Heart right ventricle (tissue), 16 donors: ENCODE measurements around the gene MASP1. TPM values are rescaled to one million over a fixed set of nuclear protein-coding genes. Genes with fewer than 3 reads are reported as not detected.
"Not testable (repeated sequence)": the region's sequence is repeated elsewhere in the genome, so short reads cannot be mapped to it uniquely, and the experiment has no call there.

Source experiments
- ATAC-seq, 8 donors: fragments of 200-7000 bp; cut with Tn5 transposase; one replicate each; pipeline ENCODE4 v1.9.1; 2020; ENCODE audit warnings: mild to moderate bottlenecking in 8 of 8, moderate library complexity in 8 of 8, moderate number of reproducible peaks in 1 of 8
- DNase-seq, 2 donors: peaks; one replicate each; pipeline ENCODE4 v3.0.0-alpha.2; 2020
- H3K27ac ChIP-seq, 10 donors: fragments of 200-600 bp; sonication (generic) in 2 of 10; one replicate each; pipeline versions ENCODE4 v1.5.0 to v1.8.0; 2020 to 2022; ENCODE audit warnings: mild to moderate bottlenecking in 3 of 10
- H3K27me3 ChIP-seq, 7 donors: fragments of 200-600 bp; one replicate each; pipeline ENCODE4 v1.8.0; 2021 to 2022; ENCODE audit warnings: mild to moderate bottlenecking in 2 of 7
- H3K36me3 ChIP-seq, 9 donors: fragments of 200-600 bp; sonication (generic) in 1 of 9; one replicate each; pipeline versions ENCODE4 v1.5.0 to v1.8.0; 2020 to 2022; ENCODE audit warnings: mild to moderate bottlenecking in 2 of 9
- H3K4me1 ChIP-seq, 9 donors: fragments of 200-600 bp; sonication (generic) in 1 of 9; one replicate each; pipeline versions ENCODE4 v1.5.0 to v1.8.0; 2020 to 2022; ENCODE audit warnings: mild to moderate bottlenecking in 4 of 9
- H3K4me3 ChIP-seq, 10 donors: fragments of 200-600 bp; sonication (generic) in 2 of 10; one replicate each; pipeline versions ENCODE4 v1.5.0 to v1.8.0; 2020 to 2022; ENCODE audit warnings: mild to moderate bottlenecking in 7 of 10, moderate library complexity in 2 of 10
- H3K9me3 ChIP-seq, 11 donors: fragments of 200-600 bp in 10 of 11; sonication (generic) in 2 of 11; one replicate each; pipeline versions ENCODE4 v1.5.0 to v1.8.0; 2013 to 2022; ENCODE audit warnings: mild to moderate bottlenecking in 2 of 11, control low read depth in 1 of 11, moderate library complexity in 1 of 11
- CTCF ChIP-seq, 9 donors: fragments of 200-600 bp; sonication (generic) in 2 of 9; IDR thresholded peaks; one replicate each; pipeline versions ENCODE4 v1.5.0 to v1.8.0; 2021 to 2022; ENCODE audit warnings: antibody characterized with exemption in 9 of 9, mild to moderate bottlenecking in 5 of 9, moderate library complexity in 1 of 9
- WGBS, 2 donors: extraction: QIAGEN DNeasy Blood & Tissue Kit; methylation state at CpG; one replicate each; pipeline ENCODE4 v1.1.7; 2013; ENCODE audit warnings: inconsistent platforms in 1 of 2; 5-methylcytosine and 5-hydroxymethylcytosine counted together
- intact Hi-C, 10 donors: fragments of 100-400 bp; cut with DNase I; formaldehyde crosslinking; loops; one replicate each; pipeline versions ENCODE4 v1.11.1 to v1.14.2; 2022
- polyA plus RNA-seq, 2 donors: library from polyadenylated mRNA; stranded (reverse); fragments of 200-250 nt; gene quantifications; one replicate each; pipeline ENCODE4 v1.2.3, GENCODE V29; 2013
- total RNA-seq, 10 donors: library from RNA; stranded (reverse); fragmentation: NEBNext Ultra II Directional in 3 of 10; extraction: Animal tissue kit (Norgen Biotek cat#: 25700) in 3 of 10; gene quantifications; one replicate each; pipeline versions ENCODE4 v1.2.1 to v1.2.4, GENCODE V29; 2021 to 2023
- donor health status: Arrhythmogenic right ventricular cardiomyopathy.
- donor health status: ischemic (EF 13 %, LVEDD 7.1; RV severe dilation, severe dysfunction).
- donor health status: healthy with polysubstance abuse.
- donor health status: DM: no; HTN: yes; CAD: no.
- donor health status: DM: no; HTN: no; CAD: no.
- donor health status: ischemic (EF 25% LVEDD 6.9; RV normal size, moderate dysfunction).
- donor health status: ischemic (EF 25% LVEDD 5.7; RV mildly dilated, moderate dysfunction).
- donor health status: healthy.
- donor health status: DM: yes; HTN: yes; CAD: no.
- donor health status: Ischemic cardiomyopathy.
- donor health status: ischemic (EF 35%, LVEDD 5.7; RV mildly dilated, moderate dysfunction).
- donor health status: nonischemic (EF 11% LVEDD 7.7; RV severe dilation, severe dysfunction).
- donor health status: DM: yes; HTN: yes; CAD: no.
- donor health status: PGD.
- donor health status: ischemic (EF 29% LVEDD 5.4; RV normal size, mild dysfunction).
- donor health status: nonischemic (EF 23%, LVEDD 6.1; RV moderate dilation, normal function).

The MASP1 gene
- total and polyA plus RNA-seq, 12 donors, result 51.5 to 274 (median 211) TPM

DNA sequence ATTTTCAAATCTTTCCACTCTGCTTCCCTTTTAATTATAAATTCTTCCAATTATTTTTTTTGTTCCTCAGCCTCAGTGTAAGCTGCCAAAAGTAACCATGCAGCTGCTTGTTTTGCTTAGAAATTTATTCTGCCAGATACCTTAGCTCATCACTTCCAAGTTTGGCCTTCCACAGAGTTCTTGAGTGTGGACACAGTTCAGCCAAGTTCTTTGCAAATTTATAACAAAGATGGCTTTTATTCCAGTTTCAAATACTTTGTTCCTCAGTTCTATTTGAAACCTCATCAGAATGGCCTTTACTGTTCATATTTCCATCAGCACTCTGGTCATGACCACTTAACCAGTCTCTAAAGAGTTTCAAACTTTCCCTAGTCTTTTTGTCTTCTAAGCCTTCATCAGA is 83.9 kb downstream of the MASP1 start:
- peak in 6 of 8 donors; percentile 17 to 52 (median 47) for ATAC-seq
- Histone ChIP-seq H3K27ac (peak overlapping the region in 3 of 10 donors; percentile 4 to 53 (median 28)), H3K27me3 (no peaks in the 10 kb centered on the region), H3K4me1 (peaks cover 5 to 41% (median 27%) of the 10 kb centered on the region in 9 donors), H3K36me3 (no peaks in the 10 kb centered on the region), H3K4me3 (no peak overlapping the region), H3K9me3 (no peaks in the 10 kb centered on the region)
- TF ChIP-seq CTCF (IDR thresholded peaks at IDR 0.05), result no peak
- intact Hi-C loops, result no loop called here
- DNase-seq, result no peak

GRCh38 chr3:187207062-187207461 is 84.5 kb downstream of the MASP1 start:
- intact Hi-C loops, result no loop called here
- ATAC-seq (peak in 2 of 8 donors; percentile 7 to 9), DNase-seq (no peak)
- H3K36me3 ChIP-seq, result no peaks in the 10 kb centered on the region
- no peaks in the 10 kb centered on the region for H3K9me3 ChIP-seq
- H3K4me3 ChIP-seq, result no peak overlapping the region
- H3K27ac ChIP-seq, result peak overlapping the region in 3 of 10 donors; percentile 8 to 18 (median 18)
- H3K27me3 ChIP-seq, result no peaks in the 10 kb centered on the region
- WGBS, 2 donors, result 83 to 84% methylated on average over 2 of the region's 2 CpGs
- peaks cover 5 to 35% (median 26%) of the 10 kb centered on the region in 9 donors for H3K4me1 ChIP-seq
- no peak for TF ChIP-seq CTCF (IDR thresholded peaks at IDR 0.05)

DNA sequence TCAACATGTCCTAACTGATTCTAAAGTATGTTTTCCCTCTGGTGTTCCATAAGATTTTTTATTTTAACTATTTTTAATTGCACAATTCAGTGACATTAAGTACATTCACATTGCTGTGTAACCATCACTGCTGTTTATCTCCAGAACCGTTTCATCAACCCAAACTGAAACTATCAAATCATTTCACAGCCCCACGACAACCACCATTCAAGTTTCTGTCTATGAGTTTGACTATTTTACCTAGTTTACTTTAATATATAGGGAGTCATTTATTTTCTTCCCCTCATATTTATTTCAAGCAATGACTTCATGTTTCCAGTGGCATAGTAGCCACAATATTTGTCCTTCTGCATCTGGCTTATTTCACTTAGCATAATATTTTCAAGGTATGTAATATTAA is 85.9 kb downstream of the MASP1 start:
- no peak for TF ChIP-seq CTCF (IDR thresholded peaks at IDR 0.05)
- no peak for ATAC-seq

DNA sequence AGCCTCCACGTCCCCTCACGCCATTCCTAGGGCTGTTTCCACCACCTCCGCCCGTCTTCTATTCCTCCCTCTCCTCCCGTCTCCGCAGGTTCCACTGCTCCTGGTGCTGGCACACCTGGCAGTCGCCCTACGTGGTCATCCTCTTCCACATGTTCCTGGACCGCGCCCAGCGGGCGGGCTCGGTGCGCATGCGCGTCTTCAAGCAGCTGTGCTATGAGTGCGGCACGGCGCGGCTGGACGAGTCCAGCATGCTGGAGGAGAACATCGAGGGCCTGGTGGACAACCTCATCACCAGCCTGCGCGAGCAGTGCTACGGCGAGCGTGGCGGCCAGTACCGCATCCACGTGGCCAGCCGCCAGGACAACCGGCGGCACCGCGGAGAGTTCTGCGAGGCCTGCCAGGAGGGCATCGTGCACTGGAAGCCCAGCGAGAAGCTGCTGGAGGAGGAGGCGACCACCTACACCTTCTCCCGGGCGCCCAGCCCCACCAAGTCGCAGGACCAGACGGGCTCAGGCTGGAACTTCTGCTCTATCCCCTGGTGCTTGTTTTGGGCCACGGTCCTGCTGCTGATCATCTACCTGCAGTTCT is 92.0 kb downstream of the MASP1 start:
- H3K4me3 ChIP-seq, intact Hi-C loops: not testable (repeated sequence)
- 95 to 97% methylated on average over 38 to 40 of the region's 44 CpGs for WGBS, 2 donors

More for the DNA sequence above, 85.9 kb downstream of the MASP1 start:
- H3K27ac ChIP-seq, result no peak overlapping the region
- no peak for DNase-seq
- 67 to 73% methylated on average over 2 of the region's 2 CpGs for WGBS, 2 donors
- no peaks in the 10 kb centered on the region for H3K36me3 ChIP-seq
- H3K27me3 ChIP-seq, result no peaks in the 10 kb centered on the region
- intact Hi-C loops, result no loop called here
- H3K4me3 ChIP-seq, result no peak overlapping the region
- no peaks in the 10 kb centered on the region for H3K9me3 ChIP-seq
- H3K4me1 ChIP-seq, result peaks cover 3 to 27% (median 22%) of the 10 kb centered on the region in 9 donors

GRCh38 chr3:187198490-187198889 is 93.0 kb downstream of the MASP1 start:
- intact Hi-C loops, result no loop called here
- ATAC-seq, result no peak
- H3K27me3 ChIP-seq, result no peaks in the 10 kb centered on the region
- no peak overlapping the region for H3K4me3 ChIP-seq
- H3K9me3 ChIP-seq, result no peaks in the 10 kb centered on the region
- no peak for DNase-seq
- H3K36me3 ChIP-seq, result no peaks in the 10 kb centered on the region
- H3K4me1 ChIP-seq, result no peaks in the 10 kb centered on the region
- H3K27ac ChIP-seq, result no peak overlapping the region
- TF ChIP-seq CTCF (IDR thresholded peaks at IDR 0.05), result no peak
- 93 to 94% methylated on average over 4 of the region's 4 CpGs for WGBS, 2 donors

More for the DNA sequence above, 92.0 kb downstream of the MASP1 start:
- H3K27me3 ChIP-seq, DNase-seq, H3K27ac ChIP-seq, H3K4me1 ChIP-seq, H3K36me3 ChIP-seq, H3K9me3 ChIP-seq: not testable (repeated sequence)
- ATAC-seq, result peak in 2 of 8 donors; percentile 20 to 57
